GM21526 (cell line): ENCODE data around the gene NT5DC1.

Experiments used
- ATAC-seq: cut with Tn5 transposase; IDR thresholded peaks from one replicate; pipeline ENCODE4 v1.9.1; 2021; ENCODE audit warnings: moderate library complexity; ENCODE audit not compliant: unreplicated experiment, low FRiP score

Gene NT5DC1

DNA sequence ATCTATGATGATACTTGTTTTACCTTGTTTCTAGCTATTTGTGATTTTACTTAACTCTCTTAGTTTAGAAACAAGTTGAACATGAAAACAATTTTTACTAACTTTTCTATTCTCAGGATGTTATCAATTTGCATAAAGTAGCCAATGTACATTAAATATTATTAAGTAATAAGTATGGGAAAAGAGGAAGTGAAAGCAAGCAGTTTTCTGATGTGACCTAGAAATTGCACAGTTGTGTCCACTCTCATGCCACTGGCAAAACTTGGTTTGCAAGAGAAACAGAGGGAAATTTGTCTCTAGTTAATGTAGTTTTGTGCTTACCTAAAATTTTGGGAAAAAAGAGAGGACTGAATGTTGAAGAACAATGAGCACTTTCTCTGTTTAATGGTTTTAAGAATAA lies 198.3 kb downstream of the NT5DC1 start:
- ATAC-seq, result no peak
